Mammary epithelial cell (primary cell): Measurements from ENCODE around the gene MORN1.

ENCODE experiments used
- CTCF ChIP-seq, 2 donors: IDR thresholded peaks in 1 of 2; conservative IDR thresholded peaks in 1 of 2; 2 replicates each; pipeline ENCODE4 v1.5.1; 2011 to 2012; ENCODE audit warnings: inconsistent platforms in 2 of 2, low read length in 2 of 2, mild to moderate bottlenecking in 2 of 2, control low read depth in 1 of 2, low read depth in 1 of 2; ENCODE audit not compliant: insufficient read depth in 1 of 2; ENCODE audit errors: extremely low read depth in 1 of 2
- EZH2 ChIP-seq: IDR thresholded peaks from 2 replicates; pipeline ENCODE4 v1.6.1; 2012; ENCODE audit warnings: low read length, inconsistent platforms, borderline replicate concordance

GRCh38 chr1:2300851-2301606 is 90.3 kb downstream of the MORN1 start:
- TF ChIP-seq CTCF (conservative IDR thresholded peaks at IDR 0.05 in 1 of 2, IDR thresholded peaks at IDR 0.05 in 1 of 2; ENCODE audit: extremely low read depth in 1 of 2, insufficient read depth in 1 of 2, low read depth in 1 of 2, low read length in 2 of 2) (no peak), EZH2 (no peak)
